OCI-LY1 (cell line): ENCODE data around the gene NACA.

Experiments used
- H2AFZ ChIP-seq: fragments of 200-600 bp; sonication (generic), shearing (Covaris generic); 2 replicates; pipeline ENCODE4 v1.6.0; 2014; ENCODE audit warnings: antibody characterized with exemption, mild to moderate bottlenecking, low read length
- H3F3A ChIP-seq: fragments of 200-600 bp; sonication (generic), shearing (Covaris generic); 2 replicates; pipeline ENCODE4 v1.6.0; 2014; ENCODE audit warnings: mild to moderate bottlenecking, antibody characterized with exemption, low read length, moderate library complexity; ENCODE audit not compliant: insufficient read depth
- H3K27ac ChIP-seq: fragments of 200-600 bp; sonication (generic); 2 replicates; pipeline ENCODE4 v1.5.1; 2014; ENCODE audit warnings: low read length, mixed run types, mild to moderate bottlenecking, low read depth; ENCODE audit not compliant: poor library complexity, severe bottlenecking
- H3K27me3 ChIP-seq: fragments of 200-600 bp; sonication (generic); 2 replicates; pipeline ENCODE4 v1.6.0; 2014; ENCODE audit warnings: antibody characterized with exemption, mild to moderate bottlenecking, low read length, moderate library complexity; ENCODE audit not compliant: insufficient read depth
- H3K36me3 ChIP-seq: fragments of 200-600 bp; sonication (generic); 2 replicates; pipeline ENCODE4 v1.6.1; 2014; ENCODE audit warnings: mild to moderate bottlenecking, antibody characterized with exemption, low read length, moderate library complexity, mixed read lengths; ENCODE audit not compliant: insufficient read depth
- H3K4me1 ChIP-seq: fragments of 200-600 bp; sonication (generic); 2 replicates; pipeline ENCODE4 v1.5.1; 2014; ENCODE audit warnings: mild to moderate bottlenecking, low read length, moderate library complexity; ENCODE audit not compliant: insufficient read depth, severe bottlenecking
- H3K4me2 ChIP-seq: fragments of 200-600 bp; sonication (generic), shearing (Covaris generic); 2 replicates; pipeline ENCODE4 v1.6.1; 2014; ENCODE audit warnings: low read length
- H3K4me3 ChIP-seq: fragments of 200-600 bp; sonication (generic); 2 replicates; pipeline ENCODE4 v1.5.1; 2014; ENCODE audit warnings: low read length, low read depth, mild to moderate bottlenecking, mixed read lengths; ENCODE audit not compliant: poor library complexity, severe bottlenecking
- H3K79me2 ChIP-seq: fragments of 200-600 bp; shearing (Covaris generic); 2 replicates; pipeline ENCODE4 v1.6.1; 2016; ENCODE audit warnings: mixed run types, low read length, mixed read lengths; ENCODE audit not compliant: insufficient read depth
- H3K9ac ChIP-seq: fragments of 200-600 bp; sonication (generic), shearing (Covaris generic); 2 replicates; pipeline ENCODE4 v1.6.1; 2014; ENCODE audit warnings: mild to moderate bottlenecking, low read length, mixed read lengths
- H3K9me2 ChIP-seq: fragments of 200-600 bp; sonication (generic), shearing (Covaris generic); 2 replicates; pipeline ENCODE4 v1.6.1; 2014; ENCODE audit warnings: low read depth, mild to moderate bottlenecking, low read length, mixed read lengths
- H3K9me3 ChIP-seq: fragments of 200-600 bp; shearing (Covaris generic); 2 replicates; pipeline ENCODE4 v1.6.1; 2014; ENCODE audit warnings: low read length, mixed read lengths
- H4K20me1 ChIP-seq: fragments of 200-600 bp; sonication (generic), shearing (Covaris generic); 2 replicates; pipeline ENCODE4 v1.6.0; 2016; ENCODE audit warnings: mild to moderate bottlenecking, low read length; ENCODE audit not compliant: insufficient read depth
- EZH2 ChIP-seq: fragments of 200-600 bp; sonication (generic), shearing (Covaris generic); IDR thresholded peaks from 2 replicates; pipeline ENCODE4 v1.8.0; 2017; ENCODE audit warnings: borderline replicate concordance, mixed run types, mild to moderate bottlenecking, antibody characterized with exemption, low read length, moderate library complexity, mixed read lengths
- TF ChIP-seq, protein P1 (sequence below): fragments of 200-600 bp; sonication (generic), shearing (Covaris generic); IDR thresholded peaks from 2 replicates; pipeline ENCODE4 v1.5.1; 2017; ENCODE audit warnings: mild to moderate bottlenecking, antibody characterized with exemption, low read length, moderate library complexity, mixed read lengths

NACA gene

GRCh38 chr12:56763753-56764657 is 38.9 kb upstream of the NACA start:
- H3K4me1 ChIP-seq = peaks cover 11% of the 10 kb centered on the region
- H3K9me2 ChIP-seq = no peaks in the 10 kb centered on the region
- no peak overlapping the region for H3K27ac ChIP-seq
- H4K20me1 ChIP-seq = no peaks in the 10 kb centered on the region
- H3K79me2 ChIP-seq = no peaks in the 10 kb centered on the region
- peaks cover 4% of the 10 kb centered on the region; the same call in 1 of the 2 replicates for H3F3A ChIP-seq
- no peaks in the 10 kb centered on the region for H3K27me3 ChIP-seq
- H3K36me3 ChIP-seq = no peaks in the 10 kb centered on the region
- H3K4me3 ChIP-seq = no peak overlapping the region
- H3K4me2 ChIP-seq = no peak overlapping the region
- H2AFZ ChIP-seq = no peak overlapping the region
- no peaks in the 10 kb centered on the region for H3K9me3 ChIP-seq
- TF ChIP-seq, protein P1, sequence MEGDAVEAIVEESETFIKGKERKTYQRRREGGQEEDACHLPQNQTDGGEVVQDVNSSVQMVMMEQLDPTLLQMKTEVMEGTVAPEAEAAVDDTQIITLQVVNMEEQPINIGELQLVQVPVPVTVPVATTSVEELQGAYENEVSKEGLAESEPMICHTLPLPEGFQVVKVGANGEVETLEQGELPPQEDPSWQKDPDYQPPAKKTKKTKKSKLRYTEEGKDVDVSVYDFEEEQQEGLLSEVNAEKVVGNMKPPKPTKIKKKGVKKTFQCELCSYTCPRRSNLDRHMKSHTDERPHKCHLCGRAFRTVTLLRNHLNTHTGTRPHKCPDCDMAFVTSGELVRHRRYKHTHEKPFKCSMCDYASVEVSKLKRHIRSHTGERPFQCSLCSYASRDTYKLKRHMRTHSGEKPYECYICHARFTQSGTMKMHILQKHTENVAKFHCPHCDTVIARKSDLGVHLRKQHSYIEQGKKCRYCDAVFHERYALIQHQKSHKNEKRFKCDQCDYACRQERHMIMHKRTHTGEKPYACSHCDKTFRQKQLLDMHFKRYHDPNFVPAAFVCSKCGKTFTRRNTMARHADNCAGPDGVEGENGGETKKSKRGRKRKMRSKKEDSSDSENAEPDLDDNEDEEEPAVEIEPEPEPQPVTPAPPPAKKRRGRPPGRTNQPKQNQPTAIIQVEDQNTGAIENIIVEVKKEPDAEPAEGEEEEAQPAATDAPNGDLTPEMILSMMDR = no peak
- TF ChIP-seq EZH2 = no peak
- no peak overlapping the region for H3K9ac ChIP-seq

DNA sequence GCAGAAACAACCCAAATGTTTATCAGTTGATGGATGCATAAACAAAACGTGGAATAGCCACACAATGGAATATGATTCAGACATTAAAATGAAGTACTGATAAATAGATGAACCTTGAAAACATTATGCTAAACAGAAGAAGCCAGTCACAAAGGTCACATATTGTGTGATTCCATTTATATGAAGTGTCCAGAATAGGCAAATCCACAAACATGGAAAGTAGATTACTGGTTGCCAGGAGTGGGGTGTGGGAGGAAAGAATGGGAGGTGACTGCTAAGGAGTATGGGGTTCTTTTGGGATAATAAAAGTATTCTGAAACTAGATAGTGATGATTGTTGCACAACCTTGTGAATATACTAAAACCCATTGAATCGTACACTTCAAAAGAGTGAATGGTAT is 36.7 kb upstream of the NACA start:
- H2AFZ ChIP-seq = no peak overlapping the region
- H4K20me1 ChIP-seq = no peaks in the 10 kb centered on the region
- no peaks in the 10 kb centered on the region for H3K36me3 ChIP-seq
- H3K4me2 ChIP-seq = no peak overlapping the region
- no peaks in the 10 kb centered on the region for H3F3A ChIP-seq
- H3K9me3 ChIP-seq = no peaks in the 10 kb centered on the region
- H3K27ac ChIP-seq = no peak overlapping the region
- no peak overlapping the region for H3K4me3 ChIP-seq
- H3K4me1 ChIP-seq = peaks cover 13% of the 10 kb centered on the region
- no peaks in the 10 kb centered on the region for H3K79me2 ChIP-seq
- H3K9me2 ChIP-seq = no peaks in the 10 kb centered on the region
- TF ChIP-seq, protein P1 = no peak
- no peak for TF ChIP-seq EZH2
- H3K9ac ChIP-seq = no peak overlapping the region
- no peaks in the 10 kb centered on the region for H3K27me3 ChIP-seq

- Histone ChIP-seq H4K20me1 (no peaks in the 10 kb centered on the region), H3F3A (no peaks in the 10 kb centered on the region), H3K36me3 (no peaks in the 10 kb centered on the region), H3K27ac (no peak overlapping the region), H3K4me2 (no peak overlapping the region), H2AFZ (no peak overlapping the region), H3K9ac (no peak overlapping the region), H3K9me3 (no peaks in the 10 kb centered on the region), H3K4me1 (peaks cover 5% of the 10 kb centered on the region), H3K9me2 (no peaks in the 10 kb centered on the region), H3K27me3 (no peaks in the 10 kb centered on the region), H3K79me2 (no peaks in the 10 kb centered on the region), H3K4me3 (no peak overlapping the region)
- no peak for TF ChIP-seq EZH2
- TF ChIP-seq, protein P1 = no peak
These were observed 35.4 kb upstream of the NACA start for GRCh38 chr12:56760460-56760859.
